ENCODE measurements around the gene PHKG2. TPM values are rescaled to one million over a fixed set of nuclear protein-coding genes. Genes with fewer than 3 reads are reported as not detected.

The PHKG2 gene
- polyA plus RNA-seq, 3 donors = 45.4 to 115 (median 54.2) TPM

- Mint-ChIP-seq H3K27ac (peak overlapping the region in 2 of 7 donors; percentile 38 to 77), H3K36me3 (peaks cover 16 to 31% of the 10 kb centered on the region in 2 donors), H3K4me3 (peak overlapping the region; percentile 90 to 92), H3K4me1 (peaks cover 31% of the 10 kb centered on the region), H3K9me3 (peaks cover 0 to 2% (median 0%) of the 10 kb centered on the region in 7 donors), H3K27me3 (ENCODE audit: low read depth in 3 of 3) (peaks cover 0 to 8% (median 4%) of the 10 kb centered on the region in 3 donors)
- Histone ChIP-seq H3K4me1 (ENCODE audit: control insufficient read depth in 1 of 2, insufficient read depth in 2 of 2, low read length in 2 of 2) (peaks cover 15 to 19% of the 10 kb centered on the region in 2 donors), H3K9me3 (replicated peaks in 1 of 2; ENCODE audit: control insufficient read depth in 1 of 2, insufficient read depth in 1 of 2, low read length in 2 of 2) (no peaks in the 10 kb centered on the region), H3K36me3 (replicated peaks in 1 of 2; ENCODE audit: control insufficient read depth in 1 of 2, insufficient read depth in 2 of 2, low read length in 2 of 2) (peaks cover 19 to 25% of the 10 kb centered on the region in 2 donors), H3K27me3 (ENCODE audit: control insufficient read depth in 2 of 2, insufficient read depth in 2 of 2, low read length in 2 of 2) (no peaks in the 10 kb centered on the region), H4K20me1 (ENCODE audit: insufficient read depth, low read length) (no peaks in the 10 kb centered on the region), H3K4me2 (replicated peaks; ENCODE audit: extremely low read depth, low read length, poor library complexity, severe bottlenecking) (peak overlapping the region; percentile 99), H3K27ac (ENCODE audit: low read depth in 1 of 2, low read length in 2 of 2) (no peak overlapping the region), H3K79me2 (ENCODE audit: insufficient read depth, low read length) (peaks cover 24% of the 10 kb centered on the region), H2AFZ (ENCODE audit: insufficient read depth, low read depth, low read length, poor library complexity, severe bottlenecking) (peak overlapping the region; percentile 98), H3K9ac (ENCODE audit: insufficient read depth, low read length, poor library complexity, severe bottlenecking) (peak overlapping the region; percentile 76), H3K4me3 (replicated peaks in 1 of 3; ENCODE audit: low read depth in 2 of 3, low read length in 3 of 3) (peak overlapping the region; percentile 94 to 99 (median 94))
- intact Hi-C loops (cut with micrococcal nuclease) = loop anchor here in 1 of 2 donors (2.0 kb wide), 1 partner anchor 20 kb away; no protein-coding TSS in a partner anchor
- DNase-seq = no peak
- 0% methylated on average over 29 of the region's 57 CpGs for WGBS (ENCODE audit: insufficient coverage)
- no peak for TF ChIP-seq CTCF (IDR thresholded peaks at IDR 0.05)
Measured at GRCh38 chr16:30786115-30786935, 38.1 kb downstream of the PHKG2 start.

- no peak for TF ChIP-seq CTCF (IDR thresholded peaks at IDR 0.05)
- Histone ChIP-seq H3K36me3 (replicated peaks in 1 of 2; ENCODE audit: control insufficient read depth in 1 of 2, insufficient read depth in 2 of 2, low read length in 2 of 2) (peaks cover 17 to 22% of the 10 kb centered on the region in 2 donors), H3K4me3 (replicated peaks in 1 of 3; ENCODE audit: low read depth in 2 of 3, low read length in 3 of 3) (peak within 1 kb of the TSS; percentile 94 to 99 (median 94)), H4K20me1 (ENCODE audit: insufficient read depth, low read length) (no peaks in the 10 kb centered on the region), H3K4me2 (replicated peaks; ENCODE audit: extremely low read depth, low read length, poor library complexity, severe bottlenecking) (peak within 1 kb of the TSS; percentile 99), H3K79me2 (ENCODE audit: insufficient read depth, low read length) (peaks cover 24% of the 10 kb centered on the region), H3K4me1 (ENCODE audit: control insufficient read depth in 1 of 2, insufficient read depth in 2 of 2, low read length in 2 of 2) (peaks cover 15 to 19% of the 10 kb centered on the region in 2 donors), H3K27ac (ENCODE audit: low read depth in 1 of 2, low read length in 2 of 2) (peak within 1 kb of the TSS; percentile 29 to 67), H3K27me3 (ENCODE audit: control insufficient read depth in 2 of 2, insufficient read depth in 2 of 2, low read length in 2 of 2) (no peaks in the 10 kb centered on the region), H2AFZ (ENCODE audit: insufficient read depth, low read depth, low read length, poor library complexity, severe bottlenecking) (peak within 1 kb of the TSS; percentile 98), H3K9ac (ENCODE audit: insufficient read depth, low read length, poor library complexity, severe bottlenecking) (peak within 1 kb of the TSS; percentile 76), H3K9me3 (replicated peaks in 1 of 2; ENCODE audit: control insufficient read depth in 1 of 2, insufficient read depth in 1 of 2, low read length in 2 of 2) (no peaks in the 10 kb centered on the region)
- Mint-ChIP-seq H3K27me3 (ENCODE audit: low read depth in 3 of 3) (peaks cover 0 to 8% (median 4%) of the 10 kb centered on the region in 3 donors), H3K36me3 (peaks cover 14 to 26% of the 10 kb centered on the region in 2 donors), H3K4me3 (peak within 1 kb of the TSS; percentile 91 to 92), H3K9me3 (peaks cover 0 to 2% (median 0%) of the 10 kb centered on the region in 7 donors), H3K27ac (peak within 1 kb of the TSS in 4 of 7 donors; percentile 2 to 77 (median 32)), H3K4me1 (peaks cover 28% of the 10 kb centered on the region)
- intact Hi-C loops (cut with micrococcal nuclease) = loop anchor here in 1 of 2 donors (2.0 kb wide), 1 partner anchor 20 kb away; no protein-coding TSS in a partner anchor
- peak; percentile 36 to 38 (median 37) for DNase-seq
- WGBS (ENCODE audit: insufficient coverage) = under 1% methylated on average over 31 of the region's 37 CpGs
Measured at GRCh38 chr16:30786936-30787612, 38.8 kb downstream of the PHKG2 start, which contains the start of gene ZNF629. ZNF629 (minus strand) TSS chr16:30787205; CDS start chr16:30784482, 2,723 bp downstream.

Measured in CD14-positive monocyte (primary cell).